Esophagus muscularis mucosa (tissue), 4 donors: Measurements from ENCODE around the gene NRXN3.

ENCODE experiments used
- EP300 ChIP-seq: sonication (generic); formaldehyde crosslinking; IDR thresholded peaks from one replicate; pipeline ENCODE4 v1.6.1; 2017; ENCODE audit warnings: antibody characterized with exemption
- POLR2A ChIP-seq: fragments of 450-650 bp; IDR thresholded peaks from one replicate; pipeline ENCODE4 v1.6.1; 2017; ENCODE audit warnings: antibody characterized with exemption, moderate library complexity, mild to moderate bottlenecking, low read depth
- TF ChIP-seq, protein P1 (sequence below), 3 experiments: fragments of 200-600 bp in 2 of 3; fragments of 450-650 bp in 1 of 3; sonication (generic) in 2 of 3; IDR thresholded peaks; one replicate each; pipeline ENCODE4 v1.5.1; 2017 to 2019; ENCODE audit warnings: antibody characterized with exemption in 3 of 3, mild to moderate bottlenecking in 2 of 3, moderate library complexity in 1 of 3

DNA sequence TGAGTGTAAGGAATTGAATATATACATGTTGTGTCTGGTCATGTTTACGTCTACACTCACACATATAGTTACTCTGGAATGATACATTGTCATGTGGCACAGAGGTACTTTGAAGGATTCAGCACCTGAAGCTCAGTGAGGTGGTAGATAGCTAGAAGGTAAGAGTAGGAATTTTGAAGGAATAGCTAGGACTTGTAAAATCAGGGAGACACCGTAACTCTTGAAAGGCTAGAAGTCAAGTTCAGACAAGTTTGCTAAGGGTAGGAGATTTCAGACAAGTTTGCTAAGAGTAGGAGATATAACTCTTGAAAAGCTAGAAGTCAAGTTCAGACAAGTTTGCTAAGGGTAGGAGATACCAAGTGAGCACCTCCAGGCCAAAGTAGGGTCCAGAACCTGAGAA is 14.0 kb upstream of the NRXN3 start:
- TF ChIP-seq, protein P1, sequence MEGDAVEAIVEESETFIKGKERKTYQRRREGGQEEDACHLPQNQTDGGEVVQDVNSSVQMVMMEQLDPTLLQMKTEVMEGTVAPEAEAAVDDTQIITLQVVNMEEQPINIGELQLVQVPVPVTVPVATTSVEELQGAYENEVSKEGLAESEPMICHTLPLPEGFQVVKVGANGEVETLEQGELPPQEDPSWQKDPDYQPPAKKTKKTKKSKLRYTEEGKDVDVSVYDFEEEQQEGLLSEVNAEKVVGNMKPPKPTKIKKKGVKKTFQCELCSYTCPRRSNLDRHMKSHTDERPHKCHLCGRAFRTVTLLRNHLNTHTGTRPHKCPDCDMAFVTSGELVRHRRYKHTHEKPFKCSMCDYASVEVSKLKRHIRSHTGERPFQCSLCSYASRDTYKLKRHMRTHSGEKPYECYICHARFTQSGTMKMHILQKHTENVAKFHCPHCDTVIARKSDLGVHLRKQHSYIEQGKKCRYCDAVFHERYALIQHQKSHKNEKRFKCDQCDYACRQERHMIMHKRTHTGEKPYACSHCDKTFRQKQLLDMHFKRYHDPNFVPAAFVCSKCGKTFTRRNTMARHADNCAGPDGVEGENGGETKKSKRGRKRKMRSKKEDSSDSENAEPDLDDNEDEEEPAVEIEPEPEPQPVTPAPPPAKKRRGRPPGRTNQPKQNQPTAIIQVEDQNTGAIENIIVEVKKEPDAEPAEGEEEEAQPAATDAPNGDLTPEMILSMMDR (IDR thresholded peaks at IDR 0.05), result no peak
- TF ChIP-seq POLR2A (no peak), EP300 (no peak)
